ENCODE data around the gene SLC25A43.
A peak's percentile ranks its signal among the peaks of the same experiment; 100 is the strongest.
"Not testable (repeated sequence)": the region's sequence is repeated elsewhere in the genome, so short reads cannot be mapped to it uniquely, and the experiment has no call there.

Gene SLC25A43

GRCh38 chrX:119398974-119399771 is at the start of gene SLC25A43:
Gene SLC25A43 (plus strand): TSS chrX:119399336. CDS start chrX:119399404, 68 bp downstream.
- DNase-seq = peak; percentile 15

GRCh38 chrX:119359618-119360382 is 39.3 kb upstream of the SLC25A43 start:
- no peak for DNase-seq

- DNase-seq = not testable (repeated sequence)
Observed at GRCh38 chrX:119361451-119361850, 37.7 kb upstream of the SLC25A43 start.

GRCh38 chrX:119362074-119362473 is 37.1 kb upstream of the SLC25A43 start:
- DNase-seq = not testable (repeated sequence)

GRCh38 chrX:119363391-119363790 is 35.7 kb upstream of the SLC25A43 start:
- DNase-seq = no peak

- not testable (repeated sequence) for DNase-seq
Observed at GRCh38 chrX:119371861-119372260, 27.3 kb upstream of the SLC25A43 start.

GRCh38 chrX:119374736-119375135 is 24.4 kb upstream of the SLC25A43 start:
- no peak for DNase-seq

- no peak for DNase-seq
Observed at GRCh38 chrX:119375561-119375960, 23.6 kb upstream of the SLC25A43 start.

- DNase-seq = no peak
Observed at GRCh38 chrX:119376312-119376711, 22.8 kb upstream of the SLC25A43 start.

- DNase-seq = no peak
Observed at GRCh38 chrX:119381349-119381944, 17.7 kb upstream of the SLC25A43 start.

GRCh38 chrX:119382606-119383005 is 16.5 kb upstream of the SLC25A43 start:
- DNase-seq = no peak

- not testable (repeated sequence) for DNase-seq
Observed at GRCh38 chrX:119386685-119387084, 12.5 kb upstream of the SLC25A43 start.

- not testable (repeated sequence) for DNase-seq
Observed at GRCh38 chrX:119387426-119387825, 11.7 kb upstream of the SLC25A43 start.

- no peak for DNase-seq
Observed at GRCh38 chrX:119389214-119389613, 9.9 kb upstream of the SLC25A43 start.

- no peak for DNase-seq
Observed at GRCh38 chrX:119389871-119390501, 9.2 kb upstream of the SLC25A43 start.

GRCh38 chrX:119391279-119391678 is 7.9 kb upstream of the SLC25A43 start:
- DNase-seq = no peak

- DNase-seq = no peak
Observed at GRCh38 chrX:119393144-119393543, 6.0 kb upstream of the SLC25A43 start.

- DNase-seq = no peak
Observed at GRCh38 chrX:119398587-119398973, 556 bp upstream of the SLC25A43 start.

- no peak for DNase-seq
Observed at GRCh38 chrX:119399772-119400101, 601 bp downstream of the SLC25A43 start.

GRCh38 chrX:119401569-119401968 is 2.4 kb downstream of the SLC25A43 start:
- no peak for DNase-seq

- DNase-seq = no peak
Observed at GRCh38 chrX:119402588-119402987, 3.5 kb downstream of the SLC25A43 start.

- no peak for DNase-seq
Observed at GRCh38 chrX:119406776-119407175, 7.6 kb downstream of the SLC25A43 start.

- DNase-seq = no peak
Observed at GRCh38 chrX:119407681-119408080, 8.5 kb downstream of the SLC25A43 start.

Measured in stimulated activated CD4-positive, alpha-beta T cell treated with anti-CD3 and anti-CD28 coated beads, Interleukin-12 subunit alpha, Interleukin-12 subunit beta, amount 100 ng/mL, for 4 hours (primary cell).